ENCODE data around the gene PTPRJ. TPM values are rescaled to one million over a fixed set of nuclear protein-coding genes. Genes with fewer than 3 reads are reported as not detected.

PTPRJ gene
- total and polyA plus RNA-seq, 2 of the 4 experiments (the other 2 are of a cell fraction), result 5.6 to 14.9 TPM

- TF ChIP-seq CEBPB (IDR thresholded peaks at IDR 0.05; ENCODE audit: low read depth, low read length) (no peak), RFX5 (IDR thresholded peaks at IDR 0.05; ENCODE audit: low read depth, low read length) (no peak), BHLHE40 (IDR thresholded peaks at IDR 0.05; ENCODE audit: low read depth, low read length) (no peak), RCOR1 (IDR thresholded peaks at IDR 0.05; ENCODE audit: insufficient replicate concordance, low read length) (no peak), CHD1 (IDR thresholded peaks at IDR 0.05; ENCODE audit: low read depth, low read length) (no peak), CTCF (conservative IDR thresholded peaks at IDR 0.05; ENCODE audit: low read depth, low read length) (no peak), RAD21 (IDR thresholded peaks at IDR 0.05; ENCODE audit: low read length) (no peak), MAZ (IDR thresholded peaks at IDR 0.05; ENCODE audit: borderline replicate concordance, low read depth, low read length) (no peak), NFE2L2 (IDR thresholded peaks at IDR 0.05; ENCODE audit: low read depth, low read length) (no peak), FOS (IDR thresholded peaks at IDR 0.05; ENCODE audit: low read depth, low read length) (no peak), SMC3 (IDR thresholded peaks at IDR 0.05; ENCODE audit: low read depth, low read length) (no peak), USF2 (IDR thresholded peaks at IDR 0.05; ENCODE audit: low read depth, low read length) (no peak), POLR2A (IDR thresholded peaks at IDR 0.05; ENCODE audit: low read depth, low read length) (no peak), MXI1 (IDR thresholded peaks at IDR 0.05; ENCODE audit: borderline replicate concordance, low read depth, low read length) (no peak), MAFK (IDR thresholded peaks at IDR 0.05; ENCODE audit: low read depth, low read length) (no peak)
- TF ChIP-seq, protein P1, sequence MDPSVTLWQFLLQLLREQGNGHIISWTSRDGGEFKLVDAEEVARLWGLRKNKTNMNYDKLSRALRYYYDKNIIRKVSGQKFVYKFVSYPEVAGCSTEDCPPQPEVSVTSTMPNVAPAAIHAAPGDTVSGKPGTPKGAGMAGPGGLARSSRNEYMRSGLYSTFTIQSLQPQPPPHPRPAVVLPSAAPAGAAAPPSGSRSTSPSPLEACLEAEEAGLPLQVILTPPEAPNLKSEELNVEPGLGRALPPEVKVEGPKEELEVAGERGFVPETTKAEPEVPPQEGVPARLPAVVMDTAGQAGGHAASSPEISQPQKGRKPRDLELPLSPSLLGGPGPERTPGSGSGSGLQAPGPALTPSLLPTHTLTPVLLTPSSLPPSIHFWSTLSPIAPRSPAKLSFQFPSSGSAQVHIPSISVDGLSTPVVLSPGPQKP (IDR thresholded peaks at IDR 0.05; ENCODE audit: borderline replicate concordance, low read depth, low read length), result no peak
- POLR2A ChIA-PET (ENCODE audit: unreplicated experiment), result no interaction called here
Observed at GRCh38 chr11:48079596-48079995, 99.2 kb downstream of the PTPRJ start.

More at GRCh38 chr11:48079596-48079995, 99.2 kb downstream of the PTPRJ start:
- no peak for ATAC-seq (ENCODE audit: low read depth)
- in situ Hi-C loops (cut with MboI; ENCODE audit: low sequenced_read_pairs) (no loop called here), intact Hi-C loops (cut with micrococcal nuclease) (no loop called here), dilution Hi-C loops (cut with HindIII; ENCODE audit: low sequenced_read_pairs, unreplicated experiment) (no loop called here)
- Histone ChIP-seq H3K9me1 (ENCODE audit: insufficient read depth, low read length) (peaks cover 21% of the 10 kb centered on the region; the same call in 1 of the 2 replicates), H3K27ac (ENCODE audit: insufficient read depth, low read length) (no peak overlapping the region), H3K4me3 (ENCODE audit: insufficient read depth, low read depth, low read length) (no peak overlapping the region), H3K9ac (ENCODE audit: low read depth, low read length) (no peak overlapping the region), H3K79me1 (ENCODE audit: low read depth in 1 of 2, low read length in 2 of 2) (peaks cover 59 to 85% of the 10 kb centered on the region in 2 experiments), H2AK9ac (replicated peaks; ENCODE audit: low read depth, low read length, poor library complexity) (no peak overlapping the region), H4K91ac (ENCODE audit: insufficient read depth, low read depth, low read length) (no peak overlapping the region), H4K8ac (ENCODE audit: low read depth in 2 of 2, low read length in 2 of 2) (no peak overlapping the region), H4K20me1 (ENCODE audit: insufficient read depth, low read length) (peaks cover 23% of the 10 kb centered on the region), H4K5ac (ENCODE audit: low read depth, low read length) (no peak overlapping the region), H3K9me3 (ENCODE audit: control insufficient read depth, insufficient read depth, low read length) (no peaks in the 10 kb centered on the region), H3K4me1 (ENCODE audit: control insufficient read depth, insufficient read depth, low read length) (peaks cover 5% of the 10 kb centered on the region), H3K23ac (ENCODE audit: low read depth, low read length) (no peak overlapping the region), H3K14ac (replicated peaks; ENCODE audit: low read depth, low read length) (no peak overlapping the region), H2AK5ac (ENCODE audit: low read depth, low read length) (no peak overlapping the region), H2BK15ac (ENCODE audit: low read depth, low read length) (no peak overlapping the region), H3K56ac (ENCODE audit: extremely low read depth, insufficient read depth, low read length) (no peak overlapping the region), H3K4me2 (ENCODE audit: low read depth, low read length) (no peak overlapping the region), H3K4ac (ENCODE audit: low read depth, low read length) (no peak overlapping the region), H2BK20ac (ENCODE audit: low read depth, low read length) (no peak overlapping the region), H2AFZ (replicated peaks; ENCODE audit: low read length, poor library complexity) (peak overlapping the region; percentile 29), H3K27me3 (ENCODE audit: control insufficient read depth, insufficient read depth, low read length) (no peaks in the 10 kb centered on the region), H2BK5ac (ENCODE audit: low read depth, low read length, poor library complexity, severe bottlenecking) (no peak overlapping the region), H3K18ac (ENCODE audit: low read depth, low read length) (no peak overlapping the region), H3K36me3 (ENCODE audit: control insufficient read depth, insufficient read depth, low read length) (no peaks in the 10 kb centered on the region), H2BK120ac (ENCODE audit: low read depth, low read length) (no peak overlapping the region)
- no peak for DNase-seq
- no CpG with 5 or more reads among the region's 6 CpGs for WGBS, 2 experiments (ENCODE audit: extremely low coverage in 2 of 2, insufficient read length in 1 of 2)
- CTCF ChIA-PET, result no interaction called here
- BruUV-seq (replicated peaks), result no TSS peak
